Panc1 (cell line): ENCODE data around the gene ZNF407. TPM values are rescaled to one million over a fixed set of nuclear protein-coding genes. Genes with fewer than 3 reads are reported as not detected.

Source experiments
- ATAC-seq: fragments of 200-7000 bp; cut with Tn5 transposase; 2 replicates; pipeline ENCODE4 v1.9.1; 2020; ENCODE audit warnings: mild to moderate bottlenecking, moderate library complexity
- BruUV-seq: library from RNA; stranded (reverse); fragments of 400-500 nt; replicated peaks from 2 replicates; lab custom pipeline; 2021; lab: Mats Ljungman, UMichigan
- CTCF ChIA-PET: fragments of 300-600 bp; sonication (Branson Sonifier 250); formaldehyde crosslinking; loops from one replicate; lab custom pipeline; 2022; ENCODE audit warnings: antibody characterized with exemption; lab: Charles Lee
- POLR2A ChIA-PET: fragments of 300-600 bp; sonication (Branson Sonifier 250); formaldehyde crosslinking; loops from one replicate; lab custom pipeline; 2022; ENCODE audit warnings: antibody characterized with exemption; lab: Charles Lee
- DNase-seq: peaks from one replicate; pipeline ENCODE4 v3.0.0-alpha.2; 2010; ENCODE audit warnings: low read depth, low spot score
- H3K27ac ChIP-seq: 2 replicates; pipeline ENCODE4 v1.5.1; 2011; ENCODE audit warnings: mild to moderate bottlenecking, low read length, inconsistent platforms
- H3K27me3 ChIP-seq: fragments of 200-500 bp; sonication (Bioruptor generic); 2 replicates; pipeline ENCODE4 v1.6.0; 2014; ENCODE audit warnings: low read length, inconsistent platforms; ENCODE audit not compliant: control insufficient read depth, insufficient read depth
- H3K36me3 ChIP-seq: fragments of 200-500 bp; sonication (Bioruptor generic); 2 replicates; pipeline ENCODE4 v1.5.1; 2014; ENCODE audit warnings: inconsistent platforms, mild to moderate bottlenecking, low read length, moderate library complexity; ENCODE audit not compliant: control insufficient read depth, insufficient read depth
- H3K4me1 ChIP-seq: 2 replicates; pipeline ENCODE4 v1.5.1; 2011; ENCODE audit warnings: inconsistent platforms, mild to moderate bottlenecking, low read length, moderate library complexity; ENCODE audit not compliant: control insufficient read depth, insufficient read depth
- H3K4me3 ChIP-seq, 2 experiments: 2 replicates each; pipeline ENCODE4 v1.5.1; 2011 to 2012; ENCODE audit warnings: low read depth in 2 of 2, low read length in 2 of 2, mild to moderate bottlenecking in 2 of 2, inconsistent platforms in 1 of 2, moderate library complexity in 1 of 2
- H3K9me3 ChIP-seq: fragments of 200-500 bp; sonication (Bioruptor generic); 2 replicates; pipeline ENCODE4 v1.5.1; 2014; ENCODE audit warnings: low read depth, mild to moderate bottlenecking, inconsistent platforms, low read length, moderate library complexity; ENCODE audit not compliant: control insufficient read depth, insufficient read depth
- POLR2AphosphoS5 ChIP-seq: IDR thresholded peaks from 2 replicates; pipeline ENCODE4 v1.6.1; 2012; ENCODE audit warnings: mild to moderate bottlenecking, low read depth, low read length, moderate library complexity
- SIN3A ChIP-seq: IDR thresholded peaks from 2 replicates; pipeline ENCODE4 v1.6.1; 2012; ENCODE audit warnings: low read depth, mild to moderate bottlenecking, low read length, moderate library complexity, borderline replicate concordance; ENCODE audit not compliant: insufficient read depth
- TCF7L2 ChIP-seq: IDR thresholded peaks from 2 replicates; pipeline ENCODE4 v1.6.1; 2011; ENCODE audit warnings: mild to moderate bottlenecking, low read depth, low read length, inconsistent platforms
- in situ Hi-C: cut with HindIII; loops from 2 replicates; pipeline ENCODE4 v1.10.0; 2016; ENCODE audit warnings: low sequenced_read_pairs, low pct_unique_long_range_greater_than_20kb
- intact Hi-C: fragments of 100-400 bp; cut with micrococcal nuclease; formaldehyde crosslinking; loops from one replicate; pipeline ENCODE4 v1.10.0; 2022; ENCODE audit not compliant: unreplicated experiment
- total RNA-seq: library from RNA; stranded (reverse); gene quantifications from one replicate; pipeline ENCODE4 v1.2.1, GENCODE V29; 2021; ENCODE audit not compliant: unreplicated experiment
- TF ChIP-seq, protein P1 (sequence below): fragments of 450-650 bp; IDR thresholded peaks from 2 replicates; pipeline ENCODE4 v1.5.1; 2017; ENCODE audit warnings: mild to moderate bottlenecking
- TF ChIP-seq, protein P2 (sequence below), 2 experiments: IDR thresholded peaks; 2 replicates each; pipeline ENCODE4 v1.6.1; 2011 to 2012; ENCODE audit warnings: low read depth in 2 of 2, control low read depth in 1 of 2, low read length in 1 of 2, mild to moderate bottlenecking in 1 of 2, moderate library complexity in 1 of 2; ENCODE audit not compliant: insufficient read depth in 1 of 2

The ZNF407 gene
- total RNA-seq, 1 experiment from 2014 or later = 16.8 TPM

DNA sequence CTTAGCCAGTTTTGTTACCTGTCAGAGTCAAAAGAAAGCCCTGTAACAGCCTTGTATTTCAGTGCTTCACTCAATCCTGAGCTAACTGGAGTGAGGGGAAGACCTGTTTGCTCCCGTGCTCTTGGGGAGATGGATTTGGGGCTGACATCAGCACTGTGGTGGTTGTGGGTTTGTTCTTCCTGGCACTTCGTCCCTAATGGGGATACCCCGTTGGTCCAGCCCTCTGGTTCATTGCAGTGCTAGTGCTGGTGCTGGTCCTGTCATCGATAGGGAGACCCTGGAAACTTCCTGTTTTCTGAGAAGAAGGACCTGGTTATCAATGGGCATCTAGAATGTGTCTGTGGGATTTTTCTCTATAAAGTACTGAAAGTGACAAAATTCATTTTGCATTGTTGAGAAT, 205.4 kb downstream of the ZNF407 start:
- no TSS peak for BruUV-seq
- intact Hi-C loops (no loop called here), in situ Hi-C loops (no loop called here)
- no peak for ATAC-seq
- H3K36me3 ChIP-seq = no peaks in the 10 kb centered on the region
- TF ChIP-seq, protein P1, sequence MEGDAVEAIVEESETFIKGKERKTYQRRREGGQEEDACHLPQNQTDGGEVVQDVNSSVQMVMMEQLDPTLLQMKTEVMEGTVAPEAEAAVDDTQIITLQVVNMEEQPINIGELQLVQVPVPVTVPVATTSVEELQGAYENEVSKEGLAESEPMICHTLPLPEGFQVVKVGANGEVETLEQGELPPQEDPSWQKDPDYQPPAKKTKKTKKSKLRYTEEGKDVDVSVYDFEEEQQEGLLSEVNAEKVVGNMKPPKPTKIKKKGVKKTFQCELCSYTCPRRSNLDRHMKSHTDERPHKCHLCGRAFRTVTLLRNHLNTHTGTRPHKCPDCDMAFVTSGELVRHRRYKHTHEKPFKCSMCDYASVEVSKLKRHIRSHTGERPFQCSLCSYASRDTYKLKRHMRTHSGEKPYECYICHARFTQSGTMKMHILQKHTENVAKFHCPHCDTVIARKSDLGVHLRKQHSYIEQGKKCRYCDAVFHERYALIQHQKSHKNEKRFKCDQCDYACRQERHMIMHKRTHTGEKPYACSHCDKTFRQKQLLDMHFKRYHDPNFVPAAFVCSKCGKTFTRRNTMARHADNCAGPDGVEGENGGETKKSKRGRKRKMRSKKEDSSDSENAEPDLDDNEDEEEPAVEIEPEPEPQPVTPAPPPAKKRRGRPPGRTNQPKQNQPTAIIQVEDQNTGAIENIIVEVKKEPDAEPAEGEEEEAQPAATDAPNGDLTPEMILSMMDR = no peak
- no peak overlapping the region for H3K4me3 ChIP-seq
- no peaks in the 10 kb centered on the region for H3K27me3 ChIP-seq
- no peak for DNase-seq
- no peak overlapping the region for H3K27ac ChIP-seq
- ChIA-PET CTCF (no interaction called here), POLR2A (no interaction called here)
- no peaks in the 10 kb centered on the region for H3K9me3 ChIP-seq
- peaks cover 9% of the 10 kb centered on the region for H3K4me1 ChIP-seq

DNA sequence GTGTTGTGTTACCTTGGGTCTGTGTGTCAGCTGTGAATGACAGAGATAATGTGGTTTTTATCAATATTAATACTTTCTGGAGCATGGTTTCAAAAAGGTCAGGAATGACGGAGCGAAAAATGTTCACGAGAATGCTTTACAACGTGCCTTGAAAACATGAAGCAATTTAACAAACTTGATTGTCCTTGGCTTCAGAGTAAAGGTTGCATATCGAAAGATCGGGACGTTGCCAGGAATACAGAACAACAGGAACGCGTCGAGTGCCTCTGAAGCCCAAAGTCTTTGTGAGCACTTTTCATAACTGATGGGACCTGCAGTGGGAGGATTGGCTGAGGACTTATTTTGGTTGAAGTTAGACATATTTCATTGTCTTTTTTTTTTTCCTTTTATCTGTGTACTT, 206.1 kb downstream of the ZNF407 start:
- ChIA-PET POLR2A (no interaction called here), CTCF (no interaction called here)
- TF ChIP-seq, protein P2, sequence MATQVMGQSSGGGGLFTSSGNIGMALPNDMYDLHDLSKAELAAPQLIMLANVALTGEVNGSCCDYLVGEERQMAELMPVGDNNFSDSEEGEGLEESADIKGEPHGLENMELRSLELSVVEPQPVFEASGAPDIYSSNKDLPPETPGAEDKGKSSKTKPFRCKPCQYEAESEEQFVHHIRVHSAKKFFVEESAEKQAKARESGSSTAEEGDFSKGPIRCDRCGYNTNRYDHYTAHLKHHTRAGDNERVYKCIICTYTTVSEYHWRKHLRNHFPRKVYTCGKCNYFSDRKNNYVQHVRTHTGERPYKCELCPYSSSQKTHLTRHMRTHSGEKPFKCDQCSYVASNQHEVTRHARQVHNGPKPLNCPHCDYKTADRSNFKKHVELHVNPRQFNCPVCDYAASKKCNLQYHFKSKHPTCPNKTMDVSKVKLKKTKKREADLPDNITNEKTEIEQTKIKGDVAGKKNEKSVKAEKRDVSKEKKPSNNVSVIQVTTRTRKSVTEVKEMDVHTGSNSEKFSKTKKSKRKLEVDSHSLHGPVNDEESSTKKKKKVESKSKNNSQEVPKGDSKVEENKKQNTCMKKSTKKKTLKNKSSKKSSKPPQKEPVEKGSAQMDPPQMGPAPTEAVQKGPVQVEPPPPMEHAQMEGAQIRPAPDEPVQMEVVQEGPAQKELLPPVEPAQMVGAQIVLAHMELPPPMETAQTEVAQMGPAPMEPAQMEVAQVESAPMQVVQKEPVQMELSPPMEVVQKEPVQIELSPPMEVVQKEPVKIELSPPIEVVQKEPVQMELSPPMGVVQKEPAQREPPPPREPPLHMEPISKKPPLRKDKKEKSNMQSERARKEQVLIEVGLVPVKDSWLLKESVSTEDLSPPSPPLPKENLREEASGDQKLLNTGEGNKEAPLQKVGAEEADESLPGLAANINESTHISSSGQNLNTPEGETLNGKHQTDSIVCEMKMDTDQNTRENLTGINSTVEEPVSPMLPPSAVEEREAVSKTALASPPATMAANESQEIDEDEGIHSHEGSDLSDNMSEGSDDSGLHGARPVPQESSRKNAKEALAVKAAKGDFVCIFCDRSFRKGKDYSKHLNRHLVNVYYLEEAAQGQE (IDR thresholded peaks at IDR 0.05; ENCODE audit: insufficient read depth in 1 of 2, low read depth in 2 of 2, low read length in 1 of 2) = no peak
- TF ChIP-seq TCF7L2 (no peak), SIN3A (no peak), POLR2AphosphoS5 (no peak)
- TF ChIP-seq, protein P1 = 0 out of 2 replicates have a peak, but pooled peaks have one; percentile 4
- no peak overlapping the region for H3K27ac ChIP-seq
- H3K4me1 ChIP-seq = peaks cover 9% of the 10 kb centered on the region
- ATAC-seq (no peak), DNase-seq (no peak)
- in situ Hi-C loops (no loop called here), intact Hi-C loops (no loop called here)
- BruUV-seq = no TSS peak
- no peak overlapping the region for H3K4me3 ChIP-seq
- no peaks in the 10 kb centered on the region for H3K9me3 ChIP-seq
- H3K27me3 ChIP-seq = no peaks in the 10 kb centered on the region
- H3K36me3 ChIP-seq = no peaks in the 10 kb centered on the region
